ENCODE measurements around the gene FOSL1.
"Not testable (repeated sequence)": the region's sequence is repeated elsewhere in the genome, so short reads cannot be mapped to it uniquely, and the experiment has no call there.

The FOSL1 gene

DNA sequence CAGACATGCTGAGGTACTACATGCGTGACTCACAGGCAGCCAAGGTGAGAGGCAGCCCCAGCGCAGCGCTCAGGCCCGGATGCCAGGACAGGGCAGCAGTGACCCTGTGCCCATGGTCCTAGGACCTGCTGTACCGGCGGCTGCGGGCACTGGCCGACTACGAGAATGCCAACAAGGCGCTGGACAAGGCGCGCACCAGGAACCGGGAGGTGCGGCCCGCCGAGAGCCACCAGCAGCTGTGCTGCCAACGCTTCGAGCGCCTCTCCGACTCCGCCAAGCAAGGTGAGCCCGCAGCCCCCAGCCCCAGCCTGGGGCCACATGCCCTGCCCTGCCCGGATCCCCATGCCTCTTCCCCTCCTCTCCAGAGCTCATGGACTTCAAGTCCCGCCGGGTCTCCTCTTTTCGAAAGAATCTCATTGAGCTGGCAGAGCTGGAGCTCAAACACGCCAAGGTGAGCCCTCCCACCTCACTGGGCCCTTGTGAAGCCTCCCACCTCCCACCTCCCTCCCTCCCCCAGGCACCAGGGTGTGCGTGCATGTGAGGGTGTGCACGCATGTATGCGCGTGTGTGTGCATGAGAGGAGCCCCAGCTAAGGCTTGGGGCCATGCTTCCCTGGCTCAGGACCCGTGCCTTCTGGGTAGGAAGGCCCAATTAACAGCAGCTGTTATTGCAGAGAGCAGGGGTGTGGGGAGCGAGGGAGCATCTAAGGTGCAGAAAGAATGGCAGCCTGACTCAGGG is 47.5 kb downstream of the FOSL1 start:
- DNase-seq (ENCODE audit: low spot score), result no peak

GRCh38 chr11:65851811-65852507 is 48.2 kb downstream of the FOSL1 start:
- no peak for DNase-seq (ENCODE audit: low spot score)

DNA sequence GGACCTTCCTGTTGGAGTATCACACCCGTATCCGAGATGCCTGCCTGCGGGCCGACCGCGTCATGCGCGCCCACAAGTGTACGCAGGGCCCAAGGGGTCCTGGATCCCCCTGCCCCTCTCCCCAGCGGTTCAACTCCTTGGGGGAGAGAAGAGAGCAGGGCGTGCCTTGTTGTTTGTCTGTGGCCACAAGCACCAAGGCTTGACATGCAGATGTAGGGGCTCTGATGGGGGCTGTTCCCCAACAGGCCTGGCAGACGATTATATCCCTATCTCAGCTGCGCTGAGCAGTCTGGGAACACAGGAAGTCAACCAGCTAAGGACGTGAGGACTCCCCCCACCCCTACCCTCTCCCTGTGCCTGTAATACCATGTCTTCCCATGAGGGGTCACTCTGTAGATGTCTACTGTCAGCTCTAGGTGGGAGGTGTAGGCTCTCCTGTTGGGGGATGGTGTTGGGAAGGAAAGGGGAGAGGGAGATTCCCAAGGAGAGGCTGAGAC is 49.1 kb downstream of the FOSL1 start:
- no peak for DNase-seq (ENCODE audit: low spot score)

DNA sequence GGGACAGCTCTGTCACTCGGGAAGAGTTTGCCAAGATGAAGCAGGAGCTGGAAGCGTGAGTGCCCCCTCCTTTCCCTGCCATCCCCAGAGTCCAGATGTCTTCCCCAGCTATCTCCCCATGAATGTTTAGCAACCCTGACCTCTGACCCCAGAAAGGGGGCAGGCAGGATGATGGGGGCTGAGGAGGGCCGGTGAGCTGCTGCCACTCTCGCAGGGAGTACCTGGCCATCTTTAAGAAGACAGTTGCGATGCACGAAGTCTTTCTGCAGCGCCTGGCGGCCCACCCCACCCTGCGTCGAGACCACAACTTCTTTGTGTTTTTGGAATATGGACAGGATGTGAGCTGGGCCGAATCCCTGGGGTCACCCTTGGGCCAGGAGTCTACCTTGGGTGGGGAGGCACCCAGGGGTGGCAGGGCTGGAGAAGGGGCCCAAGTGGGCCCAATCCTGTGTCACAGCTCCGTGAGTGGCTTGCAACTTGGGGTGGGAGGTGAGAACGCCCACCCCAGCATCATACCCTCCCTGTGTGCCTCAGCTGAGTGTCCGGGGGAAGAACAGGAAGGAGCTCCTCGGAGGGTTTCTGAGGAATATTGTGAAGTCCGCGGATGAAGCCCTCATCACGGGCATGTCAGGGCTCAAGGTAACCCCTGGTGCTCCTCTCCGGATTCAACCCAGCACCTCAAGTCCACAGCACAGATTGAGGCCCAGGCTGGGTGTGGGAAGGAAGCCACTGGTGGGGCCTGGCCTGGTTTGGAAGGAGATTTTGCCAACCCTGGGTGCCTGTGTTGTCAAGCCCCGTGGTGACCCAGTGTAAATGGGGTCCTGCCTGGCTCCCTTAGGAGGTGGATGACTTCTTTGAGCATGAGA is 49.7 kb downstream of the FOSL1 start:
- no peak for DNase-seq (ENCODE audit: low spot score)

- no peak for DNase-seq (ENCODE audit: low spot score)
These were observed 50.4 kb downstream of the FOSL1 start for GRCh38 chr11:65849771-65850216.

GRCh38 chr11:65849366-65849765 is 50.8 kb downstream of the FOSL1 start:
- DNase-seq (ENCODE audit: low spot score), result no peak

- not testable (repeated sequence) for DNase-seq (ENCODE audit: low spot score)
These were observed 51.5 kb downstream of the FOSL1 start for GRCh38 chr11:65848693-65849092.

GRCh38 chr11:65847746-65848145 is 52.4 kb downstream of the FOSL1 start:
- DNase-seq (ENCODE audit: low spot score), result no peak

DNA sequence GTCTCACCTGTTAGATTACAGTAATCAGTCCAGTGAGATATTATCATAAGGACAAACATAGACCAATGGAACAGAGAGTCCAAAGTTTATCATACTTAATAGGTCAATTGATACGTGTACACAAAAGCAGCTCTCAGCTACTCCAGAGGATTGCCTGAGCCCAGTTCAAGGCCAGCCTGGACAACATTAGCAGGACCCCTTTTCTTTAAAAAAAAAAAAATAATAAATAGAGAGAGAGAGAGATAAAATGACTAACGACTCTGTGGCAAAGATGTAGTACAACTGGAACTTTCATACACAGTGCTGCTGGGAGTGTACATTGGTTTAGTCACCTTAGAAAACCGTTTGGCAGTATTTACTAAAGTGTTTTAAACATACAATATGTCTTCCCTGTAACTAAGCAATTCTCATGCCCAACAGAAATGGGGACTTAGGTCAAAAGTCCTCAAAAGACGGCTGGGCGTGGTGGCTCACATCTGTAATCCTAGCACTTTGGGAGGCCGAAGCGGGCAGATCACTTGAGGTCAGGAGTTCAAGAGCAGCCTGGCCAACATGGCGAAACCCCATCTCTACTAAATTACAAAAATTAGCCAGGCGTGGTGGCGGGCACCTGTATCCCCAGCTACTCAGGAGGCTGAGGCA is 55.8 kb downstream of the FOSL1 start:
- no peak for DNase-seq (ENCODE audit: low spot score)

GRCh38 chr11:65843811-65844210 is 56.4 kb downstream of the FOSL1 start:
- DNase-seq (ENCODE audit: low spot score), result no peak

DNA sequence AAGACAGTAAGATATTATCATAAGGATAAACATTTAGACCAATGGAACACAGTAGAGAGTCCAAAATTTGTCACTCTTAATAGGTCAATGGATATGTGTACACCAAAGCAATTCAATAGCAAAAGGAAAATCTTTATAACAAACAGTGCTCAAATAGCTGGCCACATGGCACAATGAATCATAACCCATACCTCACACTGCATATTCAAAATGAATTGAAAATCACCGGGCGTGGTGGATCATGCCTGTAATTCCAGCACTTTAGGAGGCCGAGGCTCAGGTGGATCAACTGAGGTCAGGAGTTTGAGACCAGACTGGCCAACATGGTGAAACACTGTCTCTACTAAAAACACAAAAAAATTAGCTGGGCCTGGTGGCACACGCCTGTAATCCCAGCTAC is 58.0 kb downstream of the FOSL1 start:
- no peak for DNase-seq (ENCODE audit: low spot score)

Data from globus pallidus (tissue), 1 donor.